Suprapubic skin (tissue), 4 donors: ENCODE data around the gene GALK2.

ENCODE experiments used
- POLR2A ChIP-seq, 2 donors: fragments of 450-650 bp; IDR thresholded peaks; one replicate each; pipeline ENCODE4 v1.6.1; 2017; ENCODE audit warnings: antibody characterized with exemption in 2 of 2, mild to moderate bottlenecking in 2 of 2, moderate library complexity in 2 of 2
- POLR2AphosphoS5 ChIP-seq, 3 donors: sonication (generic); formaldehyde crosslinking; IDR thresholded peaks; one replicate each; pipeline ENCODE4 v1.6.1; 2017; ENCODE audit warnings: antibody characterized with exemption in 3 of 3
- TF ChIP-seq, protein P1 (sequence below), 2 donors: fragments of 200-600 bp in 1 of 2; fragments of 450-650 bp in 1 of 2; sonication (generic) in 1 of 2; IDR thresholded peaks; one replicate each; pipeline ENCODE4 v1.5.1; 2016 to 2019; ENCODE audit warnings: antibody characterized with exemption in 2 of 2, mild to moderate bottlenecking in 1 of 2, moderate library complexity in 1 of 2

DNA sequence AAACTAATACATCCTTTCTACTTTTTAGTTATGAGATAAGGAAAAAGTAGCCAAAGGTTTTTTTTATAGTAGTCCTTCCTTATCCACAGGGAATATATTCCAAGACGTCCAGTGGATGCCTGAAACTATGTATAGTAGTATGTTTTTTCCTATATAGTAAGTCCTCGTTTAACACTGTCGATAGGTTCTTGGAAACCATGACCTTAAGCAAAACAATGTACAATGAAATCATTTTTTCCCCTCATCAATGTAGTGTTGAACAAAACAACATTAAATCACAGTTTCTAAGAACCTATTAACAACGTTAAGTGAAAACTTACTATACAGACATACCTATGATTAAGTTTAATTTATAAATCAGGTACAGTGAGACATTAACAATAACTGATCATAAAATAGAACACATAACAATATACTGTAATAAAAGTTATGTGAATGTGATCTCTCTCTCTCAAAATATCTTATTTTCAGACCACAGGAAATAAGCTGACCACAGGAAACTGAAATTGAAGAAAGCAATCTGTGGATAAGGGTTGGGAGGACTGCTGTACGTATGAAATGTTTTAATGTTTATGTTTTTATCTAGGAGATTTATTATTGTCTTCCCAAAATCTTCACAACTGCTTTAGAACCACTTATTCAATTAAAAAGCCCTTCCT lies 35.2 kb upstream of the GALK2 start:
- TF ChIP-seq POLR2AphosphoS5 (IDR thresholded peaks at IDR 0.05) = no peak
- TF ChIP-seq POLR2A (IDR thresholded peaks at IDR 0.05) = no peak
- TF ChIP-seq, protein P1, sequence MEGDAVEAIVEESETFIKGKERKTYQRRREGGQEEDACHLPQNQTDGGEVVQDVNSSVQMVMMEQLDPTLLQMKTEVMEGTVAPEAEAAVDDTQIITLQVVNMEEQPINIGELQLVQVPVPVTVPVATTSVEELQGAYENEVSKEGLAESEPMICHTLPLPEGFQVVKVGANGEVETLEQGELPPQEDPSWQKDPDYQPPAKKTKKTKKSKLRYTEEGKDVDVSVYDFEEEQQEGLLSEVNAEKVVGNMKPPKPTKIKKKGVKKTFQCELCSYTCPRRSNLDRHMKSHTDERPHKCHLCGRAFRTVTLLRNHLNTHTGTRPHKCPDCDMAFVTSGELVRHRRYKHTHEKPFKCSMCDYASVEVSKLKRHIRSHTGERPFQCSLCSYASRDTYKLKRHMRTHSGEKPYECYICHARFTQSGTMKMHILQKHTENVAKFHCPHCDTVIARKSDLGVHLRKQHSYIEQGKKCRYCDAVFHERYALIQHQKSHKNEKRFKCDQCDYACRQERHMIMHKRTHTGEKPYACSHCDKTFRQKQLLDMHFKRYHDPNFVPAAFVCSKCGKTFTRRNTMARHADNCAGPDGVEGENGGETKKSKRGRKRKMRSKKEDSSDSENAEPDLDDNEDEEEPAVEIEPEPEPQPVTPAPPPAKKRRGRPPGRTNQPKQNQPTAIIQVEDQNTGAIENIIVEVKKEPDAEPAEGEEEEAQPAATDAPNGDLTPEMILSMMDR (IDR thresholded peaks at IDR 0.05) = no peak
